Activated T-helper 2 cell treated with anti-CD3 and anti-CD28 coated beads, Interferon-gamma antibody, Interleukin-2, Interleukin-4, amounts not matched to agents 10 μg/mL and 5 μg/mL and 100 μg/mL, durations not matched to agents 14 hours and 24 hours and 36 hours (primary cell): ENCODE results near the gene VAC14. TPM values are rescaled to one million over a fixed set of nuclear protein-coding genes. Genes with fewer than 3 reads are reported as not detected.

Experiments
- DNase-seq: peaks from one replicate; pipeline ENCODE4 v3.0.0; 2021; ENCODE audit warnings: low spot score
- H3K27ac Mint-ChIP-seq: one replicate; pipeline ENCODE4 v1.8.0; 2021; ENCODE audit warnings: mixed read lengths
- H3K27me3 Mint-ChIP-seq: one replicate; pipeline ENCODE4 v1.8.0; 2021; ENCODE audit warnings: low read depth, mixed read lengths
- H3K36me3 Mint-ChIP-seq: one replicate; pipeline ENCODE4 v1.8.0; 2021; ENCODE audit warnings: low read depth, mixed read lengths
- H3K4me1 Mint-ChIP-seq: one replicate; pipeline ENCODE4 v1.8.0; 2021; ENCODE audit warnings: low read depth, mixed read lengths
- H3K4me3 Mint-ChIP-seq: one replicate; pipeline ENCODE4 v1.8.0; 2021; ENCODE audit warnings: low read depth, mild to moderate bottlenecking, moderate library complexity, mixed read lengths
- H3K9me3 Mint-ChIP-seq: one replicate; pipeline ENCODE4 v1.8.0; 2021; ENCODE audit warnings: mixed read lengths
- intact Hi-C: fragments of 100-400 bp; cut with micrococcal nuclease; formaldehyde crosslinking; loops from one replicate; pipeline ENCODE4 v1.15.1; 2023
- total RNA-seq: library from RNA; stranded (reverse); gene quantifications from 2 replicates; pipeline ENCODE4 v1.2.3, GENCODE V29; 2022

VAC14 gene
- total RNA-seq, 1 donor from 2014 or later: 34.8 TPM

DNA sequence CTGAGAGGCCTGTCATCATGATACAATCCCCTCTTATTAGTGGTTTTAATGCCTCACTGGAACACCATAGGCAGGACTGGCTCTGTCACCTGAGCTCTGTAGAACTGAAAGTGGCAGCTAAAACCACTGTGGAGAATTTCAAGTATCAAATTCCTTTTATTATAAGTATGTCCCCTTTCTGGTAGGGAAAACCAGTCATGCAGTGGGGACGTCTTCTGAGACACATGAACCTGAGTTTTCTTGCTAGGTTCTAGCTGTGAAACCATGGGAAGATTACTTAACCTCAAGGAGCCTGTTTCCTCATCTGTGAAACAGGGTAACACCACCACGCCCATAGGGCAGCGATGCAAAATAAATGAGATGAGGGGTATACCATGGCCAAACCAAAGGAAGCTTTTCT is 4.7 kb downstream of the VAC14 start:
- Mint-ChIP-seq H3K36me3 (no peaks in the 10 kb centered on the region), H3K9me3 (no peaks in the 10 kb centered on the region), H3K4me1 (peaks cover 15% of the 10 kb centered on the region), H3K4me3 (no peak overlapping the region), H3K27me3 (no peaks in the 10 kb centered on the region), H3K27ac (no peak overlapping the region)
- DNase-seq: no peak
- intact Hi-C loops: no loop called here

DNA sequence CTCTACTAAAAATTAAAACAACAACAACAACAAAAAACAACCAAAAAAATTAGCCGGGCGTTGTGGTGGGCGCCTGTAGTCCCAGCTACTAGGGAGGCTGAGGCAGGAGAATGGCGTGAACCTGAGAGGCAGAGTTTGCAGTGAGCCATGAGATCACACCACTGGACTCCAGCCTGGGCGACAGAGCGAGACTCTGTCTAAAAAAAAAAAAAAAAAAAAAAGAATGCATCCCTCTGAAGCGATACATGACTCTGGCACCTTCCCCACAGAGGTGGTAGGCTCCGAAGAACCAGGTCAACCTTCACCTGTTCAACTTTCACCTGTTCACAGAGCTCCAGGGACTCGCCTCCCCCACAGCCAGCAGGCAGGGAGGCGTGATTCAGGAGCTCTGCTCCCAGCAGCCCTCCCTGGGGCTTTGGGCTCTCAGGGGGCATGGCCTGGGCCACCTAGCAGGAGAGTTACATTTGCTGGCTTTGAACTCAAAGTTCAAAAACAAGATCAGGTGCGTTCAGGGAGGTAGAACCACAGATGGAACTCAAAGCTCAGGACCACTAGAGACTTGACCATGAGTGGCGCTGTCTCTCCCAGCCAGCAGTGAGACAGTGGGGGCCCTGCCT is 5.6 kb downstream of the VAC14 start:
- peaks cover 12% of the 10 kb centered on the region for H3K4me1 Mint-ChIP-seq
- intact Hi-C loops: no loop called here

GRCh38 chr16:70793851-70794502 is 7.0 kb downstream of the VAC14 start:
- Mint-ChIP-seq H3K27ac (no peak overlapping the region), H3K4me3 (no peak overlapping the region), H3K36me3 (no peaks in the 10 kb centered on the region), H3K9me3 (no peaks in the 10 kb centered on the region), H3K27me3 (no peaks in the 10 kb centered on the region), H3K4me1 (peaks cover under 1% of the 10 kb centered on the region)
- no peak for DNase-seq
- intact Hi-C loops: no loop called here

More for the DNA sequence above, 5.6 kb downstream of the VAC14 start:
- Mint-ChIP-seq H3K4me3 (no peak overlapping the region), H3K9me3 (no peaks in the 10 kb centered on the region), H3K27ac (no peak overlapping the region), H3K27me3 (no peaks in the 10 kb centered on the region), H3K36me3 (no peaks in the 10 kb centered on the region)
- DNase-seq: no peak

DNA sequence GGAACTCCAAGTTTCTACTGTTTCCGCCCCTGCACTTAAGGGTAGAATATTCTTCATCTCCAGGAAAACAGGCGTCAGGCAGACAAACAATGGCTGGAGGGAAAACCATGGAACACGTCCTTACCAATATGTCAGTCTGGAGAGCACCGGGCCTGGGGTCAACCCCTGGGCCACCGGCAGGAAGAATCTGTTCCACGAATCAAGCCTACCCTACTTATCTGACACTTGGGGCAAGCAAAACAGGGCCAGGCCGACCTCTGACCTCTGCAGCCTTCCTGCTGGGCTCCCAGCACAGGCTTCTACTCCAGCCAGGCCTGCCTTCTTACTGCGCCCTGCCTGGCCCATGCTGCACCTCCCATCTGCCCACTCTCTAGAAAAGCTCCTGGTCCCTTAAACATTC is 10.1 kb downstream of the VAC14 start:
- no peaks in the 10 kb centered on the region for H3K9me3 Mint-ChIP-seq
- DNase-seq: no peak
- H3K4me3 Mint-ChIP-seq: no peak overlapping the region
- H3K4me1 Mint-ChIP-seq: no peaks in the 10 kb centered on the region
- H3K27me3 Mint-ChIP-seq: no peaks in the 10 kb centered on the region
- no peaks in the 10 kb centered on the region for H3K36me3 Mint-ChIP-seq
- intact Hi-C loops: no loop called here
- H3K27ac Mint-ChIP-seq: no peak overlapping the region

DNA sequence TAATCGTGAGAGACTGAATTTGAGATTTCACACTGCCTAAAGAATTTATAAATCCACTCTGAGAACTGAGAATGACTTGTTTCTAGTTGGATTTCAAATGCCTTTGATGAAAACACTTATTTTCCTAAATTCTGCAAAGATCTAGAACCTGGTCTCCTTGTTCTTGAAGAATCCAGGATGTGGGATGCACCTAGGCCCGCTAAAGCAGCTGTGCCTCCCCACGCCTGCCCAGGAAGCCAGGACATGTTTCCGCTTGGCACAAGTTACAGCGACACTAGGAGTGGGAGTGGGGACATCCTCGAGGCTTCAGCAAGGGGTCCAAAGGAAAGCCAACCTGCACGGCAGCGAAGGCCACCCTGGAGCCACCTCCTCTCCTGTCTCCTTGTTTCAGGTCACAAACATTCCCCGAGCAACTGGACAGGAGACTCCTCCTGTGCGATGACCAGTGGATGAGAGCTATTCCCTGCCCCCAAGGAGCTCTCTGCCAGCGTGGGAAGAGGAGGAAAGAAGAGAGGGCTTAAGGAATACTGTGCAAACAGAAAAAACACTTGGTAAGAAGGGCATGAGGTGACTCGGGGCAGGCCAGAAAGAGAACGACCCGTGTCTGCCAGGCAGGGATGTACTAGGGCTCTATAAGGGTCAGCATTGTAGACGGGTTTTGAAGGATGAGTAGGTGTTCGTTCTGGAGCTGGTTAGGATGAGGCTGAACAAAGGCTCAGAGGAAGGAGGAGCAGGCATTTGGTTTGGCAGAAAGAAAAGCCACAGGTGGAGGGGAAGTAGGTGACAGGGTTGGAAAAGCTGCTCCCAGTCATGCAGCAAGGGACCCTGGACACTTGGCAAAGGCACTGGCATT is 11.1 kb downstream of the VAC14 start:
- Mint-ChIP-seq H3K27me3 (no peaks in the 10 kb centered on the region), H3K27ac (no peak overlapping the region), H3K4me1 (no peaks in the 10 kb centered on the region), H3K4me3 (no peak overlapping the region), H3K9me3 (no peaks in the 10 kb centered on the region), H3K36me3 (peaks cover under 1% of the 10 kb centered on the region)
- DNase-seq: no peak
- intact Hi-C loops: no loop called here

DNA sequence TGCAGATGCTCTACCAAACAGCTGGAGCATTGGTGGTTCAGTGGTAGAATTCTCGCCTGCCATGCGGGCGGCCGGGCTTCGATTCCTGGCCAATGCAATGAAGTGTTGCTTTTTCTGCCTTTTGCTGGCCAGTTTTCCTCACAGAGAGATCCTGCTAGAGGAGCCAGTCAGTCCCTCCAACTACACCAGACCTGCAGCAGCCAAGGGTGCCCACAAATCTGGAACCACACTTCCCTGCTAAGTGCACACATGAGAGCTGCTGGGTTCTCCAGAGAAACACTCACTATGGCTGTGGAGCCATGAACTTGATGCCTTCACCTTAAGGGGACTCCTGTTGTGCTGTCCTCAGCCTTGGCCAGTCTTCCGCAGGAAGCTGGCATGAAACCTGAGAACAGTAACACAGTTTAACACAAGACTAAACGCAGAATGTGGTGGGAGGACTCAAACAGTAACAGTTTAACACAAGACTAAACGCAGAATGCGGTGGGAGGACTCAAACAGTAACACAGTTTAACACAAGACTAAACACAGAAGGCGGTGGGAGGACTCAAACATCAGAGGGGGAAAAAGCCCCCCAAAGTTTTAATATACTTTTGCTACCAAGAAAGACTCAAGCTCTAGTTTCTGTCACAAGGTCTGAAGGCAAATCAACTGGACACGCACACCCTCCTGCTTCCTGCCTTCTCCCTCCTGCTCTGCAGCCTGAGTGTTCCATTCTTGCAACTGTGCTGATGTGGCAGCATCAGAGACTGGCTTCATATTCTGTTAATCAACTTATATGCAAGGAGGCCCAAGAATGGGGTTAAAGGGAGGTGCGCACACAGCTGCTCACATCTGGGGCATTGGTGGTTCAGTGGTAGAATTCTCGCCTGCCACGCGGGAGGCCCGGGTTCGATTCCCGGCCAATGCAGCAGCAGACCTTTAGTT is 12.0 kb downstream of the VAC14 start:
- peaks cover 8% of the 10 kb centered on the region for H3K36me3 Mint-ChIP-seq
- no peak for DNase-seq
- H3K4me3 Mint-ChIP-seq: no peak overlapping the region
- H3K4me1 Mint-ChIP-seq: no peaks in the 10 kb centered on the region
- H3K27me3 Mint-ChIP-seq: no peaks in the 10 kb centered on the region
- no peak overlapping the region for H3K27ac Mint-ChIP-seq
- intact Hi-C loops: no loop called here
- no peaks in the 10 kb centered on the region for H3K9me3 Mint-ChIP-seq

DNA sequence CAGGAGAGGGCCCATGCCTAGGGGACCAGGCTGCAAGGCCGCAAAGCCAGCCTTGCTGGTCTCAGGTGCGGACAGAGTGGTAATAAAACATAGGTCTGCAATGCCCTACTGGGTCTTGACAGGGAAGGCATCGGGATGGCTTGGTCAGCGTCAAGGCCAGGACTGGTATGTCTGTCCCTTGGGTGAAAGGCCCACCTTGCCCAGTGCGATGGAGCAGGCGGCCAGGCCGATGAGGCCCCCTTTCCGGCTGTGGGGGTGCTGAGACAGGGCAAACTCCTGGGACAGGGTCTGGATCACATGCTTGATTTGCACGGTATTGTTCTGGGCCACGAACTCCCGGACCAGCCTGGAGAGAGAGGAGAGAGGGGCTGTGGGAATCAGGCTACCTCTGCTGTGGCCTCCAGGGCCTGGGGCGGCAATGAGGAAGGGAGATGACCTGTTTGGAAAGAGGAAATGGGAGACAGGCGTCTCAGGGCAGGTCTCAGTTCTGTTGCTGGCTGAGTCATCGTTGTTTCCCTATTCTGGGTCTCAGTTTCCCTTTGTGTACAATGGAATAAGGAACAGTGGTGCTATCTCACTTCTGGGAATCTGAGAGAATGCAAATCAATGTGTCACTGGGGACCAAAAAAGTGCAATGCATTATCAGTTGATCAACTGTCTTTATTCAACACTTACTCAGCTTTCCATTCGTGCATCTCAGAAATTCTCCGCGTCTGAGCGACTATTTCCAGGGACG is 14.8 kb downstream of the VAC14 start:
- no peak overlapping the region for H3K27ac Mint-ChIP-seq

GRCh38 chr16:70784692-70785555 is 16.0 kb downstream of the VAC14 start:
- no peak for DNase-seq
- no peak overlapping the region for H3K4me3 Mint-ChIP-seq
- no peaks in the 10 kb centered on the region for H3K27me3 Mint-ChIP-seq
- H3K4me1 Mint-ChIP-seq: no peaks in the 10 kb centered on the region
- intact Hi-C loops: no loop called here
- no peaks in the 10 kb centered on the region for H3K9me3 Mint-ChIP-seq
- no peak overlapping the region for H3K27ac Mint-ChIP-seq
- peaks cover 46% of the 10 kb centered on the region for H3K36me3 Mint-ChIP-seq

More for the DNA sequence above, 14.8 kb downstream of the VAC14 start:
- intact Hi-C loops: no loop called here
- Mint-ChIP-seq H3K4me1 (no peaks in the 10 kb centered on the region), H3K4me3 (no peak overlapping the region), H3K9me3 (no peaks in the 10 kb centered on the region), H3K27me3 (no peaks in the 10 kb centered on the region), H3K36me3 (peaks cover 35% of the 10 kb centered on the region)
- DNase-seq: no peak

DNA sequence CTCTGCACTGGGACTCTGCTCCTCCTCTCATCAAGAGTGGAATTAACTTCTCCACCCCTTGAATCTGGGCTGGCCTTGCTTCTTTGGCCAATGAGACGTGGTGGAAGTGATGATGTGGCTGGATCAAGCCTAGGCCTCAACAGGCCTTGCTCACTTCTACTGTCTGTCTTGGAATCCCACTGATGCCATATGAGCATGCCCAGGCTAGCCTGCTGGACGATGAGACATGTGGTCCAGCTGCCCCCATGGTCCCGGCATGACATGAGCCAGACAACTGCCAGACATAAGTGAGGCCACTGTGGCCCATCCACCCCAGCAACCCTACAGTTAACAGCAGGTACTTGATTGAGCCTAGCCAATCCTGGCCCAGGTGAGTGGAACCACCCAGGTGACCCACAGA is 18.7 kb downstream of the VAC14 start:
- no peak for DNase-seq
- Mint-ChIP-seq H3K36me3 (peaks cover 56% of the 10 kb centered on the region), H3K4me3 (no peak overlapping the region), H3K27me3 (no peaks in the 10 kb centered on the region), H3K27ac (no peak overlapping the region), H3K9me3 (no peaks in the 10 kb centered on the region), H3K4me1 (no peaks in the 10 kb centered on the region)
- intact Hi-C loops: no loop called here

- Mint-ChIP-seq H3K4me3 (no peak overlapping the region), H3K9me3 (no peaks in the 10 kb centered on the region), H3K27ac (no peak overlapping the region), H3K27me3 (no peaks in the 10 kb centered on the region), H3K36me3 (peaks cover 57% of the 10 kb centered on the region), H3K4me1 (no peaks in the 10 kb centered on the region)
- intact Hi-C loops: no loop called here
- no peak for DNase-seq
Measured at GRCh38 chr16:70781800-70782199, 19.2 kb downstream of the VAC14 start.

GRCh38 chr16:70780546-70780945 is 20.4 kb downstream of the VAC14 start:
- intact Hi-C loops: no loop called here
- H3K9me3 Mint-ChIP-seq: no peaks in the 10 kb centered on the region
- no peak overlapping the region for H3K27ac Mint-ChIP-seq
- H3K4me3 Mint-ChIP-seq: no peak overlapping the region
- no peaks in the 10 kb centered on the region for H3K27me3 Mint-ChIP-seq
- H3K4me1 Mint-ChIP-seq: no peaks in the 10 kb centered on the region
- no peak for DNase-seq
- peaks cover 57% of the 10 kb centered on the region for H3K36me3 Mint-ChIP-seq
